Measurements from ENCODE around the gene GLCCI1. TPM values are rescaled to one million over a fixed set of nuclear protein-coding genes. Genes with fewer than 3 reads are reported as not detected.

GLCCI1 gene
- total RNA-seq, 2 donors from 2014 or later, result 44.3 to 55.8 TPM

DNA sequence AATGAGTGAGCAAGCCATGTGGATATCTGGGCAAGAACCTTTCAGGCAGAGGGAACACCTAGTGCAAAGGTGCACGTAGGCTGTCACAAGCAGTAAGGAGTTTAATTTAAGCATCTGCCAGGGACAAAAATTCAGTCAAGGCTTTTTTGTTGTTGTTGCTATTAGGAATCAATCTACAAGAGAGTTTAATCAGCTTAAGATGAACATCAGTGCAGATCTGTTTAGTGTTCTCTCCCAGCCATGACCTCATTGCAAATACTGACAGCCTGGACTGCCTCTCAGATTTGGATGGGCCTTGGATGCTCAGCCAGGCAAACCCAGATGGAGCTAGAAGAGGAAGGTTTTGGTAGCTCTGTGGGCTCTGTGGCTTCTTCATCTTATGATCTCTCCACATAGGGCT is 3.3 kb upstream of the GLCCI1 start:
- H3K4me1 Mint-ChIP-seq, result peaks cover 6% of the 10 kb centered on the region
- no peaks in the 10 kb centered on the region for H3K9me3 ChIP-seq (ENCODE audit: control insufficient read depth, low read length)
- no peak overlapping the region for H3K4me3 Mint-ChIP-seq
- H3K27me3 Mint-ChIP-seq (ENCODE audit: insufficient read depth), result no peaks in the 10 kb centered on the region
- no peaks in the 10 kb centered on the region for H3K4me1 ChIP-seq (ENCODE audit: control insufficient read depth, insufficient read depth, low read length)
- no peak overlapping the region for H3K27ac ChIP-seq (ENCODE audit: low read depth, low read length)
- 98 to 100% methylated on average over 1 of the region's 1 CpG for WGBS, 2 experiments (ENCODE audit: insufficient coverage in 1 of 2, insufficient read length in 1 of 2)
- H3K9me3 Mint-ChIP-seq, result no peaks in the 10 kb centered on the region
- H3K9ac ChIP-seq (ENCODE audit: extremely low read depth, low read length, poor library complexity, severe bottlenecking), result no peak overlapping the region
- no peak overlapping the region for H3K27ac Mint-ChIP-seq
- no peak for DNase-seq
- TF ChIP-seq, protein P1, sequence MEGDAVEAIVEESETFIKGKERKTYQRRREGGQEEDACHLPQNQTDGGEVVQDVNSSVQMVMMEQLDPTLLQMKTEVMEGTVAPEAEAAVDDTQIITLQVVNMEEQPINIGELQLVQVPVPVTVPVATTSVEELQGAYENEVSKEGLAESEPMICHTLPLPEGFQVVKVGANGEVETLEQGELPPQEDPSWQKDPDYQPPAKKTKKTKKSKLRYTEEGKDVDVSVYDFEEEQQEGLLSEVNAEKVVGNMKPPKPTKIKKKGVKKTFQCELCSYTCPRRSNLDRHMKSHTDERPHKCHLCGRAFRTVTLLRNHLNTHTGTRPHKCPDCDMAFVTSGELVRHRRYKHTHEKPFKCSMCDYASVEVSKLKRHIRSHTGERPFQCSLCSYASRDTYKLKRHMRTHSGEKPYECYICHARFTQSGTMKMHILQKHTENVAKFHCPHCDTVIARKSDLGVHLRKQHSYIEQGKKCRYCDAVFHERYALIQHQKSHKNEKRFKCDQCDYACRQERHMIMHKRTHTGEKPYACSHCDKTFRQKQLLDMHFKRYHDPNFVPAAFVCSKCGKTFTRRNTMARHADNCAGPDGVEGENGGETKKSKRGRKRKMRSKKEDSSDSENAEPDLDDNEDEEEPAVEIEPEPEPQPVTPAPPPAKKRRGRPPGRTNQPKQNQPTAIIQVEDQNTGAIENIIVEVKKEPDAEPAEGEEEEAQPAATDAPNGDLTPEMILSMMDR (conservative IDR thresholded peaks at IDR 0.05), result no peak
- H3K27me3 ChIP-seq (ENCODE audit: control insufficient read depth, insufficient read depth, low read length, poor library complexity, severe bottlenecking), result no peaks in the 10 kb centered on the region
- H3K4me3 ChIP-seq (ENCODE audit: low read length), result no peak overlapping the region
- H3K36me3 Mint-ChIP-seq (ENCODE audit: low read depth), result no peaks in the 10 kb centered on the region
- H3K36me3 ChIP-seq (ENCODE audit: control insufficient read depth, insufficient read depth, low read length), result no peaks in the 10 kb centered on the region

DNA sequence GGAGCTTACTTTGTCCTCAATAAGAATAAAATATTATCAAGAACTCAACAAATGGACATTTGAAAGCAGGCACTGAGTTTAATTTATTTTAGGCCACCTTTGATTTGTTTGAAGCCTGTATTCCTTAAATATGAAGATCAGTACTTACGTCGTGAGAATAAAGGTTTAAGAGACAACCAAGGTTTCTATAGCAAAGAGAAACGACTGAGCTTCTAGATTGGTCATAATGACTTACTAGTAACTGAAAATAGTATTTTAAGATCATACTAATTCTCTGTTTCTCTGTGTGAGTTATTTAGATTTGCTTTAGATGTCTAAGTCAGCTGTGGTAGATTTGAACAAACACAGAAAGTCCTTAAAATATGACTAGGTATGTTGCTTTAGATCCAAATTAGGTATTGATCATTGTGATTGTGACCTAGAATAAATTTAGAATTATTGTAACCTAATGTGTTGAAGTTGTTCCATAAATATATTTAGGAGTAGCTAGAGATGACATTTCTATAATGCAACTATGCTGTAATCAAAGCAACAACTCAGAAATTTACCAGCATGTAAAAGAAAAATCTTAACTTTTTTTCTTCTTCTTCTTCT is 2.4 kb upstream of the GLCCI1 start:
- no peak overlapping the region for H3K9ac ChIP-seq (ENCODE audit: extremely low read depth, low read length, poor library complexity, severe bottlenecking)
- no peaks in the 10 kb centered on the region for H3K27me3 Mint-ChIP-seq (ENCODE audit: insufficient read depth)

DNA sequence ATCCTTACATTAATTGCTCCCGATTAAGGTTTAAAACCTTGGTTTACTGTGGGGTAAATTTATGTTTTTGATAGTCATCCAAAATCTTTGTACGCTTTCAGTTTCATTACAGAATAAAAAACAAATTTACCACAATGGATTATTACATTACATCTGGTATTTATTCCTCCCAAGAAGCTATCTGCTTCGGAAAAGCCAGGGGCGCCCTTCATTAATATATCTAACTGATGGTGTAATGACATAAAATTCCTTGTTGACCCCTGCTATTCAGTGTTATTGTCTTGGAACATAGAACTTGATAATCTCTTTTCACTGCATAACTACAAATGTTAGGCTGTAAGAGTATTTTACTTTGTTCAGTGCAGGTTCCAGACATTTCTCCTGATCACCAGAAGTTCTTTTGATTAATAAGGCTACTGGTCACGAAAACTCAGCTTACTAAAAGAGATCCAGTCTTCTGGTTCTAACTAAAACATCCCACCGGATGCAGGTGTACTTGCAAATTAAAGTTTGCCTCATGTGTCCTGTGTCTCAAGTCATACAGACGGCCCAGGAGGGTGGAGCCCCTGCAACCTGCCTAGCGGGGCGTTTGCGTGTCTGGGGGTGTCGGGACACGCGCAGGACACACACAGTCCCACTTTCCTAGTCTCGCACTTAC is 581 bp upstream of the GLCCI1 start:
- Histone ChIP-seq H3K27ac (ENCODE audit: low read depth, low read length) (no peak overlapping the region), H3K9me3 (ENCODE audit: control insufficient read depth, low read length) (no peaks in the 10 kb centered on the region), H3K36me3 (ENCODE audit: control insufficient read depth, insufficient read depth, low read length) (no peaks in the 10 kb centered on the region), H3K4me1 (ENCODE audit: control insufficient read depth, insufficient read depth, low read length) (no peaks in the 10 kb centered on the region), H3K4me3 (ENCODE audit: low read length) (peak overlapping the region; percentile 89), H3K27me3 (ENCODE audit: control insufficient read depth, insufficient read depth, low read length, poor library complexity, severe bottlenecking) (no peaks in the 10 kb centered on the region), H3K9ac (ENCODE audit: extremely low read depth, low read length, poor library complexity, severe bottlenecking) (no peak overlapping the region)
- DNase-seq, result no peak
- H3K27ac Mint-ChIP-seq, result peak overlapping the region; percentile 59
- peaks cover 8% of the 10 kb centered on the region for H3K4me1 Mint-ChIP-seq
- H3K36me3 Mint-ChIP-seq (ENCODE audit: low read depth), result no peaks in the 10 kb centered on the region
- H3K4me3 Mint-ChIP-seq, result no peak overlapping the region
- TF ChIP-seq, protein P1 (conservative IDR thresholded peaks at IDR 0.05), result no peak
- H3K9me3 Mint-ChIP-seq, result no peaks in the 10 kb centered on the region
- no peaks in the 10 kb centered on the region for H3K27me3 Mint-ChIP-seq (ENCODE audit: insufficient read depth)
- 23 to 38% methylated on average over 2 to 14 of the region's 14 CpGs for WGBS, 2 experiments (ENCODE audit: insufficient coverage in 1 of 2, insufficient read length in 1 of 2)

More for the DNA sequence above, 2.4 kb upstream of the GLCCI1 start:
- WGBS, 2 experiments (ENCODE audit: insufficient coverage in 1 of 2, insufficient read length in 1 of 2), result 30 to 50% methylated on average over 2 to 3 of the region's 3 CpGs
- peaks cover 6% of the 10 kb centered on the region for H3K4me1 Mint-ChIP-seq
- Histone ChIP-seq H3K27me3 (ENCODE audit: control insufficient read depth, insufficient read depth, low read length, poor library complexity, severe bottlenecking) (no peaks in the 10 kb centered on the region), H3K36me3 (ENCODE audit: control insufficient read depth, insufficient read depth, low read length) (no peaks in the 10 kb centered on the region), H3K4me3 (ENCODE audit: low read length) (no peak overlapping the region), H3K9me3 (ENCODE audit: control insufficient read depth, low read length) (no peaks in the 10 kb centered on the region), H3K27ac (ENCODE audit: low read depth, low read length) (no peak overlapping the region), H3K4me1 (ENCODE audit: control insufficient read depth, insufficient read depth, low read length) (no peaks in the 10 kb centered on the region)
- DNase-seq, result no peak
- no peak overlapping the region for H3K4me3 Mint-ChIP-seq
- no peaks in the 10 kb centered on the region for H3K9me3 Mint-ChIP-seq
- no peaks in the 10 kb centered on the region for H3K36me3 Mint-ChIP-seq (ENCODE audit: low read depth)
- no peak overlapping the region for H3K27ac Mint-ChIP-seq
- TF ChIP-seq, protein P1 (conservative IDR thresholded peaks at IDR 0.05), result no peak

Data from endodermal cell (in vitro differentiated cells).